ENCODE results near the gene ANKAR. TPM values are rescaled to one million over a fixed set of nuclear protein-coding genes. Genes with fewer than 3 reads are reported as not detected.

The ANKAR gene
- total RNA-seq, 1 experiment from 2014 or later: 2.0 TPM

GRCh38 chr2:189700681-189701080 is 26.2 kb downstream of the ANKAR start:
- H3K23me2 ChIP-seq (ENCODE audit: insufficient read length, low read depth, low read length, poor library complexity, severe bottlenecking): no peaks in the 10 kb centered on the region

More at GRCh38 chr2:189700681-189701080, 26.2 kb downstream of the ANKAR start:
- Mint-ChIP-seq H3K4me3 (no peak overlapping the region), H3K27ac (no peak overlapping the region), H3K27me3 (ENCODE audit: low read depth) (no peaks in the 10 kb centered on the region), H3K36me3 (ENCODE audit: insufficient read depth in 1 of 3, low read depth in 3 of 3) (no peaks in the 10 kb centered on the region), H3K9me3 (no peaks in the 10 kb centered on the region), H3K4me1 (peaks cover 2 to 5% of the 10 kb centered on the region in 2 experiments)
- Histone ChIP-seq H2BK120ac (ENCODE audit: low read depth, low read length, poor library complexity, severe bottlenecking) (no peak overlapping the region), H3K9me3 (ENCODE audit: control insufficient read depth, low read depth, low read length) (no peaks in the 10 kb centered on the region), H3K9ac (ENCODE audit: extremely low read depth, insufficient read length, low read length) (no peak overlapping the region), H2AK5ac (ENCODE audit: insufficient read length, low read length) (no peak overlapping the region), H4K91ac (ENCODE audit: insufficient read length, low read depth, low read length) (no peak overlapping the region), H2BK12ac (ENCODE audit: insufficient read length, low read depth, low read length) (no peak overlapping the region), H3K23ac (ENCODE audit: insufficient read length, low read depth, low read length) (no peak overlapping the region), H3K18ac (ENCODE audit: insufficient read length, low read depth, low read length) (no peak overlapping the region), H3K4ac (ENCODE audit: low read depth, low read length) (no peak overlapping the region), H3K27me3 (ENCODE audit: insufficient read depth, low read length) (no peaks in the 10 kb centered on the region), H2BK20ac (ENCODE audit: low read depth, low read length, poor library complexity, severe bottlenecking) (no peak overlapping the region), H3K4me2 (ENCODE audit: insufficient read depth, insufficient read length, low read length) (no peak overlapping the region), H2AFZ (ENCODE audit: low read length) (no peak overlapping the region), H3K56ac (ENCODE audit: insufficient read length, low read depth, low read length) (no peak overlapping the region), H3T11ph (ENCODE audit: low read length) (no peak overlapping the region), H4K5ac (ENCODE audit: insufficient read length, low read depth, low read length) (no peak overlapping the region), H3K14ac (ENCODE audit: insufficient read depth, low read length) (no peak overlapping the region), H2BK5ac (ENCODE audit: insufficient read length, low read length) (no peak overlapping the region), H3K79me1 (ENCODE audit: insufficient read depth, low read depth, low read length, poor library complexity, severe bottlenecking) (no peaks in the 10 kb centered on the region), H4K20me1 (ENCODE audit: control insufficient read depth, insufficient read depth, insufficient read length) (no peaks in the 10 kb centered on the region), H4K8ac (replicated peaks; ENCODE audit: insufficient read length, low read depth, low read length) (no peak overlapping the region), H3K27ac (ENCODE audit: insufficient read length, low read depth, low read length) (no peak overlapping the region), H3K4me1 (ENCODE audit: insufficient read depth, low read length) (no peaks in the 10 kb centered on the region), H3K79me2 (ENCODE audit: insufficient read depth, low read length) (no peaks in the 10 kb centered on the region), H2BK15ac (ENCODE audit: low read depth, low read length) (no peak overlapping the region)
- WGBS (ENCODE audit: extremely low coverage, insufficient read length, low lambda C conversion rate): no CpG with 5 or more reads among the region's 2 CpGs
- no peak for TF ChIP-seq CTCF (conservative IDR thresholded peaks at IDR 0.05)
- DNase-seq: no peak
